Smooth muscle cell (in vitro differentiated cells): Measurements from ENCODE around the gene CNN2. TPM values are rescaled to one million over a fixed set of nuclear protein-coding genes. Genes with fewer than 3 reads are reported as not detected.

Source experiments
- DNase-seq: peaks from one replicate; lab custom pipeline; 2025; ENCODE audit not compliant: unreplicated experiment; lab: John Stamatoyannopoulos, UW
- H2AFZ ChIP-seq: fragments of 200-600 bp; sonication (generic); 2 replicates; pipeline ENCODE4 v1.6.0; 2016; ENCODE audit warnings: antibody characterized with exemption, low read depth, mild to moderate bottlenecking
- H3F3A ChIP-seq: fragments of 200-600 bp; sonication (generic); 2 replicates; pipeline ENCODE4 v1.6.0; 2017; ENCODE audit warnings: antibody characterized with exemption, low read depth
- H3K27ac ChIP-seq: fragments of 200-600 bp; sonication (generic); 2 replicates; pipeline ENCODE4 v1.5.1; 2016; ENCODE audit warnings: low read depth, mild to moderate bottlenecking
- H3K27me3 ChIP-seq: fragments of 200-600 bp; sonication (generic); 2 replicates; pipeline ENCODE4 v1.6.1; 2016; ENCODE audit warnings: low read depth, mild to moderate bottlenecking
- H3K36me3 ChIP-seq: fragments of 200-600 bp; sonication (generic); 2 replicates; pipeline ENCODE4 v1.5.1; 2016; ENCODE audit warnings: low read depth
- H3K4me1 ChIP-seq: fragments of 200-600 bp; sonication (generic); 2 replicates; pipeline ENCODE4 v1.5.1; 2016; ENCODE audit warnings: low read depth
- H3K4me2 ChIP-seq: fragments of 200-600 bp; sonication (generic); 2 replicates; pipeline ENCODE4 v1.6.0; 2016; ENCODE audit warnings: mild to moderate bottlenecking
- H3K4me3 ChIP-seq: fragments of 200-600 bp; sonication (generic); 2 replicates; pipeline ENCODE4 v1.5.1; 2016; ENCODE audit warnings: mild to moderate bottlenecking
- H3K79me2 ChIP-seq: fragments of 200-600 bp; sonication (generic); 2 replicates; pipeline ENCODE4 v1.6.0; 2016; ENCODE audit warnings: low read depth, mild to moderate bottlenecking
- H3K9ac ChIP-seq: fragments of 200-600 bp; sonication (generic); 2 replicates; pipeline ENCODE4 v1.6.0; 2016; ENCODE audit warnings: low read depth
- H3K9me3 ChIP-seq: fragments of 200-600 bp; sonication (generic); replicated peaks from 2 replicates; pipeline ENCODE4 v1.5.1; 2016; ENCODE audit warnings: low read depth
- H4K20me1 ChIP-seq: fragments of 200-600 bp; sonication (generic); 2 replicates; pipeline ENCODE4 v1.6.0; 2016; ENCODE audit warnings: low read depth
- CTCF ChIP-seq: fragments of 200-600 bp; sonication (generic); IDR thresholded peaks from 2 replicates; pipeline ENCODE4 v1.5.1; 2017; ENCODE audit warnings: borderline replicate concordance, mild to moderate bottlenecking, antibody characterized with exemption; ENCODE audit not compliant: insufficient read depth, poor library complexity, severe bottlenecking
- WGBS: methylation state at CpG from one replicate; pipeline ENCODE4 v1.1.7; 2016; ENCODE audit warnings: low lambda C conversion rate; 5-methylcytosine and 5-hydroxymethylcytosine counted together
- polyA plus RNA-seq: library from polyadenylated mRNA; unstranded; fragments of >200 nt; fragmentation: Nextera tagmentation; extraction: Ambion mirVana; gene quantifications from 2 replicates; pipeline ENCODE4 v1.2.1, GENCODE V29; 2016
- total RNA-seq: library from RNA; depleted of rRNA; stranded (reverse); fragments of >200 nt; gene quantifications from 2 replicates; pipeline ENCODE4 v1.2.3, GENCODE V29; 2014

Gene CNN2
- total and polyA plus RNA-seq, 2 experiments from 2014 or later: 150 to 392 TPM

DNA sequence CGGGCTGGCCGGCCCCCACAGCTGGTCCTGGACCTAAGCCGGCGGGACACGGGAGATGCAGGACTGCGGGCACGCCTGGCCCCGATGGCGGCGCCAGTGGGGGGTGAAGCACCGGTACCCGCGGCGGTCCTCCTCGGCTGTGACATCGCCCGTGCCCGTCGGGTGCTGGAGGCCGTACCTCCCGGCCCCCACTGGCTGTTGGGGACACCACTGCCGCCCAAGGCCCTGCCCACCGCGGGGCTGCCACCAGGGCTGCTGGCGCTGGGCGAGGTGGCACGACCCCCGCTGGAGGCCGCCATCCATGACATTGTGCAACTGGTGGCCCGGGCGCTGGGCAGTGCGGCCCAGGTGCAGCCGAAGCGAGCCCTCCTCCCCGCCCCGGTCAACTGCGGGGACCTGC lies 23.1 kb upstream of the CNN2 start:
- Histone ChIP-seq H3K4me1 (no peaks in the 10 kb centered on the region), H3K36me3 (no peaks in the 10 kb centered on the region), H3K79me2 (no peaks in the 10 kb centered on the region), H2AFZ (no peak overlapping the region), H3K27ac (no peak overlapping the region), H3K4me2 (no peak overlapping the region), H3F3A (no peaks in the 10 kb centered on the region), H4K20me1 (no peaks in the 10 kb centered on the region), H3K9ac (no peak overlapping the region), H3K4me3 (no peak overlapping the region), H3K27me3 (peaks cover 34% of the 10 kb centered on the region), H3K9me3 (no peaks in the 10 kb centered on the region)
- 96% methylated on average over 20 of the region's 37 CpGs for WGBS
- no peak for DNase-seq
- TF ChIP-seq CTCF: no peak

GRCh38 chr19:1004204-1004802 lies 22.1 kb upstream of the CNN2 start:
- no peaks in the 10 kb centered on the region for H3K36me3 ChIP-seq
- no peak for TF ChIP-seq CTCF
- H3F3A ChIP-seq: no peaks in the 10 kb centered on the region
- H3K27me3 ChIP-seq: peaks cover 24% of the 10 kb centered on the region
- 90% methylated on average over 18 of the region's 32 CpGs for WGBS
- no peak overlapping the region for H3K9ac ChIP-seq
- no peaks in the 10 kb centered on the region for H3K4me1 ChIP-seq
- H3K4me3 ChIP-seq: no peak overlapping the region
- H3K79me2 ChIP-seq: no peaks in the 10 kb centered on the region
- H3K9me3 ChIP-seq: no peaks in the 10 kb centered on the region
- no peaks in the 10 kb centered on the region for H4K20me1 ChIP-seq
- H3K4me2 ChIP-seq: no peak overlapping the region
- no peak overlapping the region for H2AFZ ChIP-seq
- no peak for DNase-seq
- H3K27ac ChIP-seq: no peak overlapping the region

GRCh38 chr19:1004803-1005664 lies 21.4 kb upstream of the CNN2 start:
- Histone ChIP-seq H3K4me2 (no peak overlapping the region), H3K4me3 (no peak overlapping the region), H3F3A (no peaks in the 10 kb centered on the region), H3K9me3 (no peaks in the 10 kb centered on the region), H3K9ac (no peak overlapping the region), H3K27ac (no peak overlapping the region), H3K36me3 (no peaks in the 10 kb centered on the region), H4K20me1 (no peaks in the 10 kb centered on the region), H3K4me1 (no peaks in the 10 kb centered on the region), H2AFZ (no peak overlapping the region), H3K27me3 (peaks cover 16% of the 10 kb centered on the region), H3K79me2 (no peaks in the 10 kb centered on the region)
- no peak for TF ChIP-seq CTCF
- DNase-seq: no peak
- 93% methylated on average over 62 of the region's 70 CpGs for WGBS
